NCI-H446 treated with DMSO at 0.1 percent for 48 hours (cell line): ENCODE data around the gene YPEL1.
"Not testable (repeated sequence)": the region's sequence is repeated elsewhere in the genome, so short reads cannot be mapped to it uniquely, and the experiment has no call there.

Experiments
- DNase-seq: peaks from one replicate; lab custom pipeline; 2025; lab: John Stamatoyannopoulos, UW

YPEL1 gene

DNA sequence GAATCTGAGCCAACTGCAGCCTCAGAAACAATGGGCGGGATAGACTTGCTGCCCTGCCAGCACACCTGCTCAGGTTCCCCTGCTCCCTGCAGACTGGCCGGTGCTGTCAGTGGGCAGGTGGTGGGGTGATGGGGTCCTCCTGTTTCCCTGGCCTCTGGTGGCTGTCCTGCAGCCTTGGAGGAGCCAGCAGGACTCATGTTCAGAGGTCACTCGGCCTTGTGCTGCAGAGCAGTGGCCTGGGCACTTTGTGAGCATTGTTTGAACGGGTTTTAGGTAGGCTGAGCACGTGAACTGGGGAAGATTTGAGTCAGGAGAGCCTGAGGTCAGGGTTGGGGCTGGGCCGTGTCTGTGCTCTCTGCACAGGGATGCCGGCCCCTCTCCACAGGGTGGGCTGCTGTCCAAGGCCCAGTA lies 52.2 kb downstream of the YPEL1 start:
- DNase-seq, result no peak

DNA sequence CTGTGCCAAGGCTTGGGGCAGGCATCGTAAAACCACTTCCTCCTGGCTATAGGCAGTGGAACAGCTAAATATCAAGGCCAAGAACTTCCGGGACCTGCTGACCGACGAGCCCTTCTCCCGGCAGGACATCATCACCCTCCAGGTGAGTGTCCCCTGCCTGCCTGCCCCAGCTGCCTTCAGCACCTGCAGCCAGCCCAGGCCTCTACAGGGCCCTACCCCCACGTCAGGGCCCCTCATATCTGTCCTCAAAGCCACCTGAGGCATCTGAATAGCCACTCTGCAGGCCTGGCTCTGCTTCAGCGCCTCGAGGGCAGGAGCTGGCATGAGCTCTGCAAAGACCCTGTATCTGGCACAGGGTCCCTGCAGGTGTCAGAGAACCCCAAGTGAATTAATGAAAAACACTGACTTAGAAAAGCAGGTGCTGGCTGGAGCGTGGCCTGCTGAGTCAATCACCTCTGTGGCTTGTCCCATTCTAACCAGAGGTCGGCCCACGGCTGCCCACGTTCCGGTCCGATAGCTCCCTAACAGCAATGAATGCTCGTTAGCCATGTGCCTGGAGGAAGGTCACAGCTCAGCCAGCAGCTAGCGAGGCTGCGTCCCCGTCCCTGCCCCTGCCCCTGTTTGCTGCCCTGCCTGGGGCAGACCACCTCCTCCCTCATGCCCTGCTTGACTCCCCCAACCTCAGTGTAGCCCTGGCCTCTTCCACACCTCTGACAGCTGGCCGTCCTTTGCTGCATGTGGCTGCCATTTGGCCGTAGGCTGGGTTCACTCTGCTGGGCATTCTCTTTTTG lies 53.0 kb downstream of the YPEL1 start:
- no peak for DNase-seq

DNA sequence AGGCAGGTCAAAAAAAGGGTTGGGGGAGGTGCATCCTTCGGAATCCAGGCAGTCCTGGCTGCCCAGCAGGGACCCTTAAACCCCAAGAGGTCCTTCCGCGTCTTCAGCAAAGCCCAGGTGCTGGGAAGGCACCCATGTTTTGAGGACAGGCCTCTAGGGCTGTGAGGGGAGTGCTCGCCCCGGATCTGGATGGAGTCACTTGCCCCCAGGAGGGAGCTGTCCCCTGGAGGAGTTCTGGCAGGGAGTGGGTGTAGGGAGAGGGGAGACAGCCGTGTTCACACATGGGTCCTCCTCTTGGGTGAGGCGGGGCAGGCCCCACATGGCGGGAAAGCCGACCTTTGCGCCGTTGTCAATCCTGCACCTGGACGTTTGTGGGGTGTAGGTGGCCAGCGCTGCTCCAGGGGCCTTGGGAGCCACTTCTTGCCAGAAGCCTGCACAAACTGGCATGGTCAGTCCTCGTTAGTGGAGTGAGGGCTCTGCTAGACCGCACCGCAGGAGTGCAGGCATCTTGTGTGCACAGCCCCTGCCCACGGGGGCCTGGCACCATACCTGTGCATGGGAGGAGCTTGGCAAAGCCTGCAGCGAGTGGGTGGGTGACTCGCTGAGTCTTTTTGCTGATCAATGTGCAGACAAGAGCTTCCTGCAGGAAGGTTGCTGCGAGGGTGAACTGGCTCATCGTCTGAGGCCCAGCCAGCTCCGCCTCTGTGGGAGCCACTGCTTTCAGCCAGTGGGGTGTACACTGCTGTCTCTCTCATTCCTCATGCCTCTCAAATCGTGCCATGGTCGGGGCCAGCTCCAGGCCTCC lies 53.8 kb downstream of the YPEL1 start:
- DNase-seq, result no peak

DNA sequence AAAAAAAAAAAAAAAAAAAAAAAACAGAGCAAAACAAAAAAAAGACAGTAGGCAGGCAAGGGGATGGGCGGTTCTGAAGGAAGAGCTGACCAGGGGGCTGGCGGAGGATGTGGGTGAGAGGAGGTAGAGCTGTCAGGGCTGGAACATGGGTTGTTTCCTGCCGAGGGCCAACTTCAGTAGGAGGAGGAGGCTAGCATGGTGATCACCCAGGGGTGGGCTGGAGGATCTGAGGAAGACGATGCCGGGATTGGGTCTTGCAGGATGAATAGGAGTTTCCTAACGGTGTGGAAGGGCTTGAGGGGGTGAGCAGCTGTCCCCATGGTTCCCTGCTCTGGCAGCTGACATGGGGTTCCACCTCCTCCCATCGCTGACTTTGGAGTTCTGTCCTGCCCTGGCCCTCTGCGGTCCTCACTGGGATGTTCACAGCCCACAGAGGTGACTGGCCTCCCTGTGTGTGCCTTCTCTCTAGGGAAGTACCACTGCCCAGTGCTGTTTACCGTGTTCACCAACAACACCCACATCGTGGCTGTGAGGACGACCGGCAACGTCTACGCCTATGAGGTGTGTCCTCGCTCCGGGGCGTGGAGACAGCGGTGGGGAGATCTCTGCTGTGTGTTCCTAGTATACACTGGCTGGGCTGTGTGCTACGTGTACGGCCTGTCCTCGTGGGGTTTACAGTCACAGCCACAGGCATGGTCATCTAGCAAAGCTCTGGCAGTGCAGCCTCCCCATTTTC lies 54.6 kb downstream of the YPEL1 start:
- no peak for DNase-seq

DNA sequence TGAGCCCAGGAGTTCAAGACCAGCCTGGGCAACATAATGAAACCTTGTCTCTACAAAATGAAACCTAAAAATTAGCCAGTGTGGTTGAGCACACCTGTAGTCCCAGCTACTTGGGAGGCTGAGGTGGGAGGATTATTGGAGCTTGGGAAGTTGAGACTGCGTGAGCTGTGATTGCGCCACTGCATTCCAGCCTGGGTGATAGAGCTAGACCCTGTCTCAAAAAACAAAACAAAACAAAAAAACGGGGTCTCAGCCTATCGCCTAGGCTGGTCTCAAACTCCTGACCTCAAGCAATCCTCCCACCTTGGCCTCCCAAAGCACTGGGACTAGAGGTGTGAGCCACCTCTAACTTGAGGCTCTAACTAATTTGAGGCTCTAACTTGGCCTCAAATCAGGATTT lies 56.2 kb downstream of the YPEL1 start:
- no peak for DNase-seq

DNA sequence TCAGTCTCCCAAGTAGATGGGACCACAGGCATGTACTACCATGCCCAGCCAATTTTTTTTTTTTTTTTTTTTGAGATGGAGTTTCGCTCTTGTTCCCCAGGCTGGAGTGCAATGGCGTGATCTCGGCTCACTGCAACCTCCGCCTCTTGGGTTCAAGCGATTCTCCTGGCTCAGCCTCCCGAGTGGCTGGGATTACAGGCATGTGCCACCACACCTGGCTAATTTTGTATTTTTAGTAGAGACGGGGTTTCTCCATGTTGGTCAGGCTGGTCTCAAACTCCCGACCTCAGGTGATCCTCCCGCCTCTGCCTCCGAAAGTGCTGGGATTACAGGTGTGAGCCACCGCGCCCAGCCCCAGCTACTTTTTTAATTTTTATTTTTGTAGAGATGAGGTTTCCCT lies 56.8 kb downstream of the YPEL1 start:
- DNase-seq, result not testable (repeated sequence)

DNA sequence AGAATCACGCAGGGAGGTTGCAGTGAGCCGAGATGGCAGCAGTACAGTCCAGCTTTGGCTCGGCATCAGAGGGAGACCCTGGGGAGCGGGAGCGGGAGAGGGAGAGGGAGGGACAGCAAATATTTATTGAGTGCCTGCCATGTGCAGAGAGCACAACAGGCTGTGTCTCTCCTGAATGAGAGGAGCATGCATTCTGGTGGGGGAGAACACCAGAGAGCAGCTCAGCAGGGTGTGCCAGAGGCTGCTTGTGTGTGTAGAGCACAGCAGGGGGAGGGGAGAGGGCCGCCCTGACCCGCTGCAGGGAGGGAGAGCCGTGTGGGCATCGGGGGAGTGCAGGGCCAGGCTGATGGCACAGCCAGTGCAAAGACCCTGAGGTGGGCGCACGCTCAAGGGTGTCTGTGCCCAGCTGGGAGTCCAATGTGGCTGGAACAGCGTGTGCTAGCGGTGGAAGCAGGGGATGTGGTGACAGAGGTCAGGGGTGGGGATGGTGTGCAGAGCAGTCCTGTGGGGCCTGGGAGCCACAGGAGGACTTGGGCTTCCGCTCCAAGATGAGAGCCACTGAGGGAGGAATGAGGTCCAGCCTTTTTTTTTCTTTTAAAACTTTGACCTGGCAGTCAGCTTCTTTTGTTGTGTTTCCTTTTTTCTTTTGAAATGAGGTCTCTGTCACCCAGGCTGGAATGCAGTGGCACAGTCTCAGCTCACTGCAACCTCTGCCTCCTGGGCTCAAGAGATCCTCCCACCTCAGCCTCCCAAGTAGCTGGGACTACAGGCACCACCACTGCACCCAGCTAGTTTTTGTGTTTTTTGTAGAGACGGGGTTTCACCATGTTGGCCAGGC lies 57.8 kb downstream of the YPEL1 start:
- DNase-seq, result no peak

DNA sequence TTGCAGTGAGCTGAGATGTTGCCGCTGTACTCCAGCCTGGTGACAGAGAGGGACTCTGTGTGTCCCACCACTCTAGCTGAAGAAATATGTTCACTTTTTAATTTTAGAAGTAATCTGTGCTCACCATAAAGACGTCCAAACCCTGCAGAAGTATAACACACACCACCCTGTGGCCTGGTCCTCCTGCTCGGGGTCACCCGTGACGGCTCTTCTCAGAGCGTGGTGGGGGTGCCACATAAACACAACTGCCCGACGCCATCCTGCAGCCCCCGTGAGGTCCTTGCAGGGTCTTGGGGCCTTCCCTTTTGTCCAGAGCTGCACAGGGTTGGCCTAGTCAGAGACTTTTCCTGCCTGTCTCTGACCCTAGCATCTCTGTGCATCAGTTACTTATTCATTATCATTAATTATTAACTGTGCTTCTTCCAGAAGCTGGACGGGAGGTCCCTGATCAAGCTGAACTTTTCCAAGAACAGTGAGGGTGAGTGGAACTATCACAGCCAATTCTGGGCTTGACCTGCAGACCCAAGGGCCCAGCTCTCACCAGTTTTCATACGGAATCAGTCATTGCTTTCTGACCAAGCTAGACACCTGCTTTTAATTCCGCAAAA lies 60.9 kb downstream of the YPEL1 start:
- DNase-seq, result no peak

DNA sequence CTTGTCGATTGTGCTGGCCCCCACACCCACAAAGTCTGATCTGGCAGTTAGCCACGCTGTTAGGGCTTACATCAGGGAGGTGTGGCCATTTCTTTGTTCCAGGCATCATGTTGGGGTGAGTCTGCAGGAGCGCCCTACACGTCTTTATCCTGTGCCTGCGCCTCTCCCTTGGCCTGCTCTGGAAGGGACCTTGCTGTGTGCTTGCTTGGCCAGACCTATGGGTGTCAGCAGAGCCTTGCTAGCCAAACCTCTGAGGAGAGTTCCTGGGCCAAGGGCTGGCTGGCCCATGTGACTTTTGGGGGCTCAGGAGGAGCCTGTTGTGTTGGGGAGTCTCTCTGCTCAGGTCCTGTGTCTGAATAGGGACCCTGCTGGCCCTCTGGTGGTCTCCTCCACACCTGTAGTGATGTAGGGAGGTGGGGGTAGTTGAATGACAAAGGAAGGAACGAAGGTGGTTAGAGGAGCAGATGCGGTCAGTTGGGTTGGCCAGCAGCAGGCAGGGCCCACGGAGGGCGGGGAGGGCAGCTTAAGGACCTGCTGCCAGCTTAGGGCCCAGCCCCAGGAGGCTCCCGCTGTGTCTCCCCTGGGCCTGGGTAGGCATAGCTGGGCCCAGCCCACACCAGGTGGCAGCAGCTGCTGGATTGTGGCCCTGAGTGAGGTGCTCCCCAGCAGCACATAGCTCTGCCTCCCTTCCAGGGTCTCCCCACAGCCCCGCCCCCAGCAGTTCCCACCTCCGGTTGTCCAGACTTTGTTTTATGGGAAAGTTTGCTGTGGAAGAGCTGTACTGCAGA lies 61.9 kb downstream of the YPEL1 start:
- no peak for DNase-seq

DNA sequence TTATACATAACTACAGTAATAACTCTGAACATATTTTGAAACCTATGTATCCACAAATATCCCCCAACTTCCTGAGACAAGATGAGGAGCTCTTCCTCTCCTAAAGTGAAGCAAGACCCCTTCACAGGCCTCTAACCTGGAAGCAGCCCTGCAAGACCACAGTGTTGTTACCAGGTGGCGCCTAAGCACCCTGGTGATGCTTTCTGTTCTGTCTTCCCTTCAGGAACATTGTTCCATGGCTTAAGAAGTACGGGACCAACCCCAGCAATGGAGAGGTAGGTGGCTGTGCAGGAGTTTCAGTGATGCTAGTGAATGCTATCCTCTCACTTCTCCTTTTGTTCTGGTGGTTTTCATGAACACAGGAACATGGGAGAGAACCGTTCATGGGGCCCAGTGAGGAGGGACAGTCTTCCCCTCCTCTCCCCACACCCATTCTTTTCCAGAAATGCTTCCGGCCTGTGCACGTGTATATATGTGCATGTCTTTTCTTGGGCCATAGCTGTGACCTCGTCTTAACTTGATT lies 63.4 kb downstream of the YPEL1 start:
- no peak for DNase-seq

DNA sequence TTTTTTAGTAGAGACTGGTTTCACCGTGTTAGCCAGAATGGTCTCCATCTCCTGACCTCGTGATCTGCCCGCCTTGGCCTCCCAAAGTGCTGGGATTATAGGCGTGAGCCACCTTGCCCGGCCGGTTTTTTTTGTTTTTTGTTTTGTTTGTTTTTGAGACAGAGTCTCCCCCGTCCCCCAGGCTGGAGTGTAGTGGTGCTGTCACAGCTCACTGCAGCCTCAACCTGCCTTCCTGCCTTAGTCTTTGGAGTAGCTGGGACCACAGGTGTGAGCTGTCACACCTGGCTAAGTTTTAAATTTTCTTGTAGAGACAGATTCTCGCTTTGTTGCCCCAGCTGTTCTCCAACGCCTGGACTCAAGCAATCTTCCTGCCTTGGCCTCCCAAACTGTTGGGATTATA lies 66.6 kb downstream of the YPEL1 start:
- DNase-seq, result no peak

DNA sequence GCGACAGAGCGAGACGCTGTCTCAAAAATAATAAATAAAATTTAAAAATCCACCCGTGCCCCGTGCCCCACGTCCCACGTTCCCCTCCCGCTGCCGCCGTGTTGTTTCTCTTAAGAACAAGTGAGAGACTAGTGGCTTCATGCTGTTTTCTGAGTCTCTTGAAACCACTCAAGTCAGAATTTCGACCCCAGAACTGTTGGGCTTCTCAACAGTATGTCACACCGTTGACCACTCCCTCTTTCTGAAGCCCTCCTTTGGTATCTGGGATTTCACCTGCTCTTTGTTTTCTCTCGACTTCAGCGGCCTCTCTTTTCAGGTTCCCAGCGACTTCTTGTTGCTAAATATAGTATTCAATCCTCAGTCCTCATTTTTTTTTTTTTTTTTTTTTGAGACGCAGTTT lies 68.8 kb downstream of the YPEL1 start:
- DNase-seq, result no peak

DNA sequence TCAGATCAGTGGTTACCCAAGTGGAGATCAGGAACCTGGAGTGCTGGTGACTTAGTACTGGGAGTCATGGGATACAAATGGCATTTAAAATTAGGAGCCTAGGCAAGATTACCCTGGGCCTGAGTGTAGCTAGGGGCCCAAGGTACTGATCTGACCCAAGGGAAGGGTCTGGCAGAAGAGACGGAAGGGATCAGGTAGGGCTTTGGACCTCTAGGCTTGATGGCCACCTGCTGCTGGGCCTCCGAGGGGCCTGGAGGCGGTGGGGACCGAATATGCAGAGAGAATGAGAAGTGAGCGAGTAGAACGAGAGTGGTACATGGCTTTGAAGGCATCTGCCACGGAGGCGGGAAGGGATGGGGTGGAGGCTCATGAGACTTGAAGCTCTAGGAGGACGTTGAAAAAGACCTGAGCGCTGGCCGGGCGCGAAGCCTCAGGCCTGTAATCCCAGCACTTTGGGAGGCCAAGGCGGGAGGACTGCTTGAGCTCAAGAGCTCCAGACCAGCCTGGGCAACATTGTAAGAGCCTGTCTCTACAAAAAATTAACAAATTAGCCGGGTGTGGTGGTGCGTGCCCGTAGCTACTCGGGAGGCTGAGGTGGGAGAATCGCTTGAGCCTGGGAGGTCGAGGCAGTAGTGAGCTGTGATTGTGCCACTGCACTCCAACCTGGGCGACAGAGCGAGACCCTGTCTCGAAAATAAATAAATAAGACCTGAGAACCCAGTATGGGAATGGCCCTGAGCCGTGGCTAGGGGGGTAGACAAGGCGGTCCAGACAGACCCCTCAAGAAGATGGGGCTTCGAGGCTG lies 70.3 kb downstream of the YPEL1 start:
- DNase-seq, result no peak

DNA sequence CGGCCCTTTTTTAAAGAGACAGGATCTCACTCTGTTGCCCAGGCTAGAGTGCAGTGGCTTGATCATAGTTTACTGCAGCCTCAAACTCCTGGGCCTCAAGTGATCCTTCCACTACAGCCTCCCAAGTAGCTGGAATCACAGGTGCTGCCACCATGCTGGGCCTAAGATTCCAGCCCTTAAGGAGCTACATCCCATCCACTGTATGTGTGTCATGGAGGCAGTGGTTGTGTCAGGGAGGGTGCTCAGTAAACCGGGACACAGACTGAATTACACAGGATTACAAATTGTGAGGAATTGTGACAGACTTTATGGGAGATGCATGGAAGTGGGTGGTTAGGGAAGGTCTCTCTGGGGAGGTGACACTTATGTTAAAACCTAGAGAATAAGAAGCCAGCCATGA lies 71.9 kb downstream of the YPEL1 start:
- no peak for DNase-seq

DNA sequence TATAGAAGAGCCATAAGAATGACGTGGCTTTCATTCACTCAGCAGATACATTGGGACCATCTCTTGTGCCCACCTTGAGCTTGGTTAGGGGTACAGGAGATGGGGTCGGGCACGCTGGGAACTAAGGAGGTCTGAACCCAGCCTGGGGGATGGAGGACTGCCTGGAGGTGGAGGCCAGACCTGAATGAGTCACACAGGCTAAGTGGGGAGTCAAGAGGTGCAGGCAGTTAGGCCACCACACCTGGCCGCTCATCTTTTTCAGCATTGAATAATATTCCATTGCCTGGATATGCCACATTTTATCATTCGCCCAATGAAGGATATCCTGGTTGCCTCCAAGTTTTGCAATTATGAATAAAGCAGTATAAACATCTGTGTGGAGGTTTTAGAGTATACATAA lies 73.6 kb downstream of the YPEL1 start:
- DNase-seq, result no peak

DNA sequence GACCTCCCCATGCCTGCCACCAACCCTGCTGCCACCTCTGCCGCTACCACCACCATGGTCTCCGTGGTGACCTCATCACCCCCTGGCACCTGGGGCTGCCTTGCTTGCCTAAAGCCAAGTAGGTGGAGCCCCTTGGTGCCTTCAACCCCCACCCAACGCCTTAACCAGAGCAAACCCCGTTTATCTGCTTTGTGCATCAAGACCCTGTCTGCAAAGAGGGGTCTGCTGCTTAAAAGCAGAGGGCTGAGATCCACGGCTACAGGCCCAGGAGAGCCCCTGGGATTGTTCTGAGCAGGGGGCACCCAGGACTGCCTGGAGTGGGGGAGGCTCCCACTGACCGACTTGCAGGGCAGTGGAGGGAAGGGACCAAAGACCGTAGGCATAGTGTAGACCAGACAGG lies 74.7 kb downstream of the YPEL1 start:
- DNase-seq, result no peak

DNA sequence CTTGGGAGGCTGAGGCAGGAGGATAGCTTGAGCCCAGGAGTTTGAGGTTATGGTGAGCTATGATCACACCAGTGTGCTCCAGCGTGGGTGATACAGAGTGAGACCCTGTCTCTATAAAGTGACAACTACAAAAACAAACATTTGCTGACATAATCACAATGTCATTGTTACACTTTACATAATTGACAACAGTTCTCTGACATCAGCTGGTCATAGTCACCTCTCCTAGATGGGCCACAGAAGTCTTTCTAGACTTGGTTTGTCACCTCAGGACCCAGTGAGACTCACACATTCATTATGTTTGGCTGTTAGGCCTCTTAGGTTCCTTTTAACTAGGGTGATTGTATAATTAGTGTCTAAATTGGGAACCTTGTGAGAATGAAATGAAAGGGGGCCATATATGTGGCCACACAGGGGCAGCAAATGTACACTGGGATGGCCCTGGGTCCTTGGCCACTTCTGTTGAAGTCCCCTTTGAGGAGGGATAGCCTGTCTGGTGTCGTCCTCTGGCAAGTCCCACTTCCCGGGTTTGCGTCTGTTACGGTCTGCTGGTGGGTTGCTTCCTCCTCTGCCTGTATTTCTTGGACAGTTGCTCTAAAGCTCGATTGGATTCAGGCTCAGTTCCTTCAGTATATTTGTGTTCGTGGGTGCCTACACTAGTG lies 75.6 kb downstream of the YPEL1 start:
- DNase-seq, result no peak

DNA sequence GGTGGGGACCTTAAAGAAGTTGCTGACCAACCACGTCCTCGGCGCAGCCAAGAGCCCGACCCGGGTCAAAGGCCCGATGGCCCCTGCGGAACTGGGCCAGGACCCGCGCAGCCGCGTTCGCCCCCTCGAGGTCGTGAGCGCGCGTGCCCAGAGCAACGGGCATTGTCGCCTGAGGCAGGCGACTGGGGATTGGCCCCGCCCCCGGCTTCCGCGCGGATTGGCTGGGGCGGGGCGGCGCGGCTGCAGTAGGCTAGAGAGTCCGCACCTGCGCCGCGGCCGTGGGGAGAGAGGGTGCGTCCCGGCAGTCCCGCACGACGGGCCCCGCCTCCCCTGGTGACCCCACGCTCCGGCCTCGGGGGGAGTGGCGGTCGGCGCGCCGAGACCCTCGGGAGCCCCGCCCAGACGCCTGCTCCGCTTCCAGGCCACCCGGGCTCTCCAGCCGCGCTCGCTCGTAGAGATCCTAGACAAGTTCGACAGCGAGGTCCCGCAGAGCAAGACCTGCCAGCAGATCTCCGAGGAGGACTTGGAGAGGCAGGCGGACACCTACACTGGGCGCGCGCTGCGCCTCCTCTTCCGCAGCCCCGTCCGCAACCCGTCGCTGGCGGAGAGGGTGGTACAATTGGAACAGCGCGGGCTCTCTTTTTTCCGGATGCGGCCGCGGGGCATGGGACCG lies 78.1 kb downstream of the YPEL1 start:
- peak; percentile 65 for DNase-seq

DNA sequence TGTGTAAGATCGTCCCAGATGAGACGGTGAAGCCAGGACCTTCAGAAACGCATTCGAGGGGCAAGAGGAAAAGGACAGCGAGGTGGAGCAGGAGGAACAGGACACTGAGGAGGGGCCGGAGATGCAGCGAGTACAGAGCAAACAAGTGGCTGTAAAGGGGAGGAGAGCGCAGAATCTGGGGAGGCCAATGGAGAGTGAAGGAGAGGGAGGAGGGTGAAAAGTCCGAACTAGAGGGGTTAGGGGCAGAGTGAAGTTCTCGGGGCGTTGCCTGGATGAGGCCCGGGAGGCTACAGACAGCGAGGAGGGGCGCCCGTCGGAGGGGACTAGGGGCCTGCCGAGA lies 78.6 kb downstream of the YPEL1 start:
- no peak for DNase-seq
